ENCODE data around the gene BCAP31.

The BCAP31 gene

GRCh38 chrX:153651540-153652079 lies 72.6 kb downstream of the BCAP31 start:
- H3K36me3 ChIP-seq (ENCODE audit: low read depth): no peaks in the 10 kb centered on the region
- peaks cover 2% of the 10 kb centered on the region for H3K4me1 ChIP-seq (ENCODE audit: insufficient read depth, poor library complexity, severe bottlenecking)
- no peak for TF ChIP-seq CTCF (IDR thresholded peaks at IDR 0.05; ENCODE audit: poor library complexity, severe bottlenecking)
- H3K4me3 ChIP-seq (ENCODE audit: severe bottlenecking): no peak overlapping the region
- no peak overlapping the region for H3K27ac ChIP-seq (ENCODE audit: poor library complexity, severe bottlenecking)
- DNase-seq (ENCODE audit: low spot score) (no peak), ATAC-seq (ENCODE audit: low read depth) (peak; percentile 62; the same call in 2 of the 3 replicates)
- H3K9me3 ChIP-seq (ENCODE audit: severe bottlenecking): no peaks in the 10 kb centered on the region
- H3K27me3 ChIP-seq (ENCODE audit: insufficient read depth, poor library complexity, severe bottlenecking): no peaks in the 10 kb centered on the region

DNA sequence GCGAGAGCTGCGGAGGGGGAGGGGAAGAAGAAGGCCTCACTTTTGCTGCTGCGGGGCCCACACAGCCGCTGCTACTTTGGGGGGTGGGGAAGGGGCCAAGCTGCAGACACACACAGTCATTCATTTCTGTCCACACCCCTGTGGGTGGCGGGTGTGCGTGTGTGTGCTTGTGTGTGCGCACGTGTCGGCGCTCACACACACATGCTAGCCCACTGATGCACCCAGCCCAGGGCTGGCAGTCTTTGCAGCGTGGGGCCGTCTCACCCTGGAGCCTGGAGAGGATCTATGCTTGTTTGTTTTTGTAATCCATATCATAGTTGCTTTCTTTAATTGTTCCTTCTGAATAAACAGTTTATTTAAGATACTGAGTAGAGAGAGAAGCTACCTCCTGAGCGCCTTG lies 73.2 kb downstream of the BCAP31 start:
- no peak for TF ChIP-seq CTCF (IDR thresholded peaks at IDR 0.05; ENCODE audit: poor library complexity, severe bottlenecking)
- H3K27me3 ChIP-seq (ENCODE audit: insufficient read depth, poor library complexity, severe bottlenecking): no peaks in the 10 kb centered on the region
- peaks cover 5% of the 10 kb centered on the region for H3K4me1 ChIP-seq (ENCODE audit: insufficient read depth, poor library complexity, severe bottlenecking)
- ATAC-seq (ENCODE audit: low read depth) (no peak), DNase-seq (ENCODE audit: low spot score) (no peak)
- no peak overlapping the region for H3K4me3 ChIP-seq (ENCODE audit: severe bottlenecking)
- no peaks in the 10 kb centered on the region for H3K9me3 ChIP-seq (ENCODE audit: severe bottlenecking)
- no peaks in the 10 kb centered on the region for H3K36me3 ChIP-seq (ENCODE audit: low read depth)
- no peak overlapping the region for H3K27ac ChIP-seq (ENCODE audit: poor library complexity, severe bottlenecking)

Data from RWPE2 (cell line).